HG03175 (cell line): ENCODE measurements around the gene CD200R1L.

ENCODE experiments used
- ATAC-seq: cut with Tn5 transposase; IDR thresholded peaks from one replicate; pipeline ENCODE4 v1.9.1; 2021; ENCODE audit warnings: mild to moderate bottlenecking, moderate library complexity; ENCODE audit not compliant: unreplicated experiment

The CD200R1L gene

DNA sequence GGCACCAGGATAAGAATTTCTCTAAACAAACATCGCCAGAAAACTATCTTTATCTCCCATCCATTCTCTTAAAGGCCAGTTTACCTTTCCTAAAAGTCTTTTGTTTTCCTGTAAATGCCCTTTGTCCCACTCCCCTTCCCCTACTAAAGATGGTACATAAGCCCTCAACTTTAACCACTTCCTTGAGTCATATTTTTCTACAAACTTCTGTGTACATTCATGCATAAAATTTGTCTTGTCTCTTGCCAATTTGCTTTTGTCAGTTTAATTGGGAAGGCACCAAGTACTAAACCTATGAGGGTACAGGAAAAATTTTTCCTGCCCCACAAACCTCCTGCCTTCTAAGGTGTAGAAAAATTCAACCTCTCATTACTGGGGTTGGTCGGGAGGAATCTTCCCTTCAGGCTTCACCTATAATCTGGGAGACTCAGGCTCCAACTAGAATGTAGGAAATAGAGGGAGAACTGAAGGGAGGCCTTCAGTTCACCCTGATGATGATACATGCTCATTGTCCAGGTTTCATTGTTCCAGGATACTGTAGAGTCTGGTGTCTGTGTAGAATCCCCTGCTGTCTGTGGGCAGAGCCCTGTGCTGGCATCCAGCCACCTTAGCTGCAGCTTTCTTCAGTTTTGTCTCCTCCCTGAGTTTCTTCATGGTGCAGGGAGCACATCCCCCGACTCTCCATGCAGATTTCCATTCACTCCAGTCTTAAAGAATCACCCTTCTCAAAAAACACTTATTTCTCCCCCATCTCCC lies 53.2 kb downstream of the CD200R1L start:
- ATAC-seq: no peak

DNA sequence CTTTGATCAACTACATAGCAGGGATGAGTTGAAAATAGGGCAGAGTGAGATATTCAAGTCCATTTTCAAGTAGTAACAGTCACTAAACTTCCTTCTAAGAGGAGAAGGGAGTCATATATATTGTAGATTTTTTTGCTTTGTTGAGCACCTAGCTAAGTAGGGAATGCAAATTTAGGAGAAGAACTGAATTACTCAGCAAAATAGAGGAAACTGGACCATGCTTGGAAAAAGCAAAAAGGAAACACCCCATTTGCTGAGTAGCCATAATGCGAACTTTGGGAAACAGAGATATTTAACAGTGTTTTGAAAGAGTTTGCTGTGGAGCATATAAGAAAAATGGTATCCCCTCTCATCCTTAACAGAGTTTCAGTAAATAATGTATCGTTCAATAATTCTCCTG lies 54.9 kb downstream of the CD200R1L start:
- ATAC-seq: no peak

GRCh38 chr3:112789787-112790186 lies 56.9 kb downstream of the CD200R1L start:
- ATAC-seq: no peak

DNA sequence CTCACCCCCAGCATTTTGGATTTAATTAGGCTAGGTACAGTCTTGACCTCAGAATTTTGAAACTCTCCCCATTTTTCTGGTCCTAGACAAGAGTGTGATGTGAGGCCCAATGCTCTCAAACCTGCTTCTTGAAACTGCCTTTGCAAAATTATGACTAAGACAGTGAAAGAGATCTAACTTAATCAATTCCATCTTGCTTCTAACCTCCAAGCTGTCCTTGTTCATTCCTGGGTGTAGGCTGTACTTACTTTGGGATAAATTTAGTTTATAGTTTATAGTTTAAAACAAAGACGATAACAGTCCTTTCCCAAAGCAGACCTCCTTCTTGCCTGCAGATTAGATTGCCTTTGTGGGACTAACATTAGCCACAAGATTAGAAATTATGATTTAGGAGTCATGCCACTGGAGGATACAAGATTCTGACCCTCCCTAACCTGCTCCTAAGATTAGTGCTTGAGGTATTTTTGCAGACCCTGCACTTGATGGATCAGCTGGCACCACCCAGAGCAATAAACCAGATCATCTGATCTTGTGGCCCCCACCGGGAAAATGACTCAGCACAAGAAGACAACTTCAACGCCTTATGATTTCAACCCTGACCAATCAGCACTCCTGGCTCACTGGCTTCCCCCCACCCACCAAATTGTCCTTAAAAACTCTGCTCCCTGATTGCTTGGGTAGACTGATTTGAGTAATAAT lies 59.6 kb downstream of the CD200R1L start:
- no peak for ATAC-seq

DNA sequence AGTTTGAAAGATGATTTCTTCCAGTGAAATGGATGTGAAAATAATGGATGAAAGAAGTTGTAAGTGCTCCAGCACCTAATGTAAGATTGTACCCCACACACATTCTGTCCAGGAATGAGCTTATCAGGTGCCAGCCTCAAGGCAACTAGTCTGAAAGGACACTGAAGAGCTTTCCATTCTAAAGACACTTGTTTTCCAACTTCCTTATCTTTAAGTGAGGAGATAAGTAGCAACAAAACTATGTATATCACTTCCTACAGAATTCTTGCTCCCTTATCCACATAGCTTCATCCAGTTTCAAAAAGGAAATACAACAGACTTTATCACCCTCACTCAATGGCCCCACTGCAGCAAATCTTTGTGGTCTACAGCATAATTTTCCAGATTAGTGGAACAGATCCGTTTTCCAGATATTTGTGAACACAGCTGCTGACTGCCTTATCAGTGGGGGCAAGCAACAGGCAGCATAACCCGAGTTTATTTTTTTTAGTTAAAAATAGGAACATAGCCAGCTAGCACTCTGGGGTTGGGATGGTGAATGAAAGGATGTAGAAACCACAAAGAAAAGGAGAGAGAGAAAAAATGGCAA lies 60.6 kb downstream of the CD200R1L start:
- ATAC-seq: no peak

- ATAC-seq: no peak
These were observed 61.2 kb downstream of the CD200R1L start for GRCh38 chr3:112785321-112786001.

DNA sequence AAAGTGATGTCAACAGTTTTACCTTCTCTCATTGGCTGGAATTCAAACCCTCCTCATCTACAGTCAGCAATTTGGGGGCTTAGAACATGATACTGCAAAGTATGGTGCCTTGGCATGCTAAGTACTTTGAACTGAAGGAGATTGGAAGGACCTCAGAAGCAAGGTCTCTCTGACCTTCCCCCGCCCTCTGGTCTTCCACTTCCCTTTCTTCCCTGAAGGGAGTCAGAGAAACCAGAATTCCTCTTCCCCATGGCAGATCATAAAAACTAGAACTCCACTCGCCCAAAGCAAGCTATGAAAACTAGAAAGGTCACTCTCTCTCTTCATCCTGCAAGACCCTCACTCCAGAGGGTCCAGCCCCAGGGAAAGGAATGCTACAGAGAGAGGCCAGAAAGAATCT lies 64.2 kb downstream of the CD200R1L start:
- no peak for ATAC-seq

- ATAC-seq: no peak
These were observed 65.1 kb downstream of the CD200R1L start for GRCh38 chr3:112781599-112781998.

DNA sequence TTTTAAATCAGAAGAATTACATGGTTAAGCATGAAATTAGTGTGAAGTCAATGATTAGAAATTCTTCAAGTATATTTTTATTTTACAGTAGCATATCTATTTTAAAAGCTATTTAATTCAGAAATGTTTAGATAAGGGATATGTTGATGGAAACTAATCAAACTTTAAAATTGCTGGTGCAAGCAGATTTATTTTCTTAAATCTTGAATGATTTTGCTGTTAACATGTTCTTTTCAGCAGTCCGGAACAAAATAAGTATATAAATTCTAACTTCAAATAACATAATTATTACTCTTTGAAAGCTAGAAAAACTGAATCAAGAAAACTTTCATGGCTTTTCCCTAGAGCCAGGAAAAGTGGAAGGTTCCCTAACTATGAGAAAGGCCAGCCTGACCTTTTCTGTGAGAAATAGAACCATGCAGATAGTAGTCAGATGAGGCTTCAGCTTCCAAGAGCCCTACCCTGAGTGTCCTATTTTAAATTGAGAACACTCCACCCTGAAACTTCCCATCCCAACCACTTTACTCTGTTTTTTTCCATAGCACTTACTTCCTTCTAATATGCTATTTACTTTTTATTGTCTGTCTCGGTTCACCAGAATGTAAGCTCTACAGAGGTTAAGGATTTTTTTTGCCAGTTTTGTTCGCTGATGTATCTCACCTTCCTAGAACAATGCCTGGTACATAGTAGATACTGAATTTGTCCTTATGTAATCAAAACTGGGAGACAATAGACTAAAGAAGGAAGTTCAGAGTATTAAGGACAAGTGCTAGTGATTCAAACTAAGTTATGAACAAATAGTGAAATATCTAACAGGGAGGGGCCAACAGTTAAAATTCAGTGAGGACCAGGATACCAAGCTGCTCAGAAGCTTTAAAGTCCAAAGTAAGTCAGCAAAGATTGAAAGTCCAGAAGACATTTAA lies 66.8 kb downstream of the CD200R1L start:
- no peak for ATAC-seq

DNA sequence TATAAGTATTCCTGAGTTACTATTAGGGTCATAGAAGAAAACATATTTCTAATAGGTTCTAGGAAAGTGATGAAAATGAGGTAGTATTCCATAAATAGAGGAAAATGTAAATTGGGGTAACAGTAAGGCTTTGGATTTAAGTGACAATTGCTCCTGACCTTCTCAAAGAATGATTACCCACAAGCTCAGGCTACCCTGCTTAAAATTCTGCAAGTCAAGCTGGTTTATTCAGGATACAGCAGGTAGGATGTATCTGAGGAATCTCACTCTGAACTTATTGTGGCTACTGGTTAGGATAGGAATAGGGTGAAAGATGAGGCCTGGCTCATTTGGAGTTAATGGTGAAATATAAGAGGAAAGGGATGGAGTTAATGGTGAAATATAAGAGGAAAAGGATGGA lies 67.7 kb downstream of the CD200R1L start:
- ATAC-seq: no peak

DNA sequence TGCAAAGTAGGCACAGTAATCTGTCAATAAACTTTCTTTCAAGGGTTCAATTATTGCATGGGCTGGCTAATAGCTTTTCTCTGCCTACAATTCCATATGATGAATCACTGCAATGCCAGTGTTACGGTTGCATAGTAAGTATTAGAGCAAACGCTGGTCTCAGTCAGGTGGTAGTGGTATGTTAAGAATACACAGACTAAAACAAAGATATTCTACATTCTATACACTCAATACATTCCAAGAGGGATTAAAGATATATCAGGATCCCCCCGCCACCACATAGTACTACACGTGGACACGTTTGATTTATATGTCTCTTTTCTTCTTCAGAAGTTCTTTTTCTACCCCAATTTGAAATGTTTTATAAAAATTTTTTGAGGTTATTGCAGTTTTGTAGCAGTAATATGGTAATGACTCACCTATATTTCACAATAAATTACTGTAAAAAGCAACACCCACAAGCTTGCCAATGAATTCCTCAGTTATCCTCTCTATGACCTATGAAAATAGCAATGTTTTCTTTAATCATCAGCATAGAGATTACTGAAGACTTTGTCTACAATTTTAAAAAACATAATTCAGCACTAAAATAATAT lies 68.2 kb downstream of the CD200R1L start:
- ATAC-seq: no peak

GRCh38 chr3:112777811-112778210 lies 68.9 kb downstream of the CD200R1L start:
- ATAC-seq: no peak

- no peak for ATAC-seq
These were observed 69.8 kb downstream of the CD200R1L start for GRCh38 chr3:112776836-112777235.

- ATAC-seq: peak; percentile 55
These were observed 70.7 kb downstream of the CD200R1L start for GRCh38 chr3:112776000-112776399.

- no peak for ATAC-seq
These were observed 71.5 kb downstream of the CD200R1L start for GRCh38 chr3:112775011-112775742.

GRCh38 chr3:112774293-112774926 lies 72.3 kb downstream of the CD200R1L start:
- no peak for ATAC-seq

DNA sequence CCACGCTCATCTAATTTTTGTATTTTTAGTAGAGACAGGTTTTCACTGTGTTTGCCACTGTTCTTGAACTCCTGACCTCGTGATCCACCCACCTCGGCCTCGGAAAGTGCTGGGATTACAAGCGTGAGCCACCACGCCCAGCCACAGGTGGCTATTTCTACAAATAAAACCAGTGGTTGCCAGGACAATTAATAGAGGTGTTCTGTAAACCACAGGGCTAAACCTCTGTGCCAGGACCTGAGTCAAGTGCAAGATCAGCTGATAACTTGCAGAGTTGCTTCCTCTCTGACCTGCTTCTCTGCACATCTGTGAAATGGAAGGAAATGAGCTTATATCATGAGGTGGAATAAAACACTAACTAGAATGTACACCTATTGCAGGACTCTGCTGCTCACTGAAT lies 72.8 kb downstream of the CD200R1L start:
- peak; percentile 68 for ATAC-seq

DNA sequence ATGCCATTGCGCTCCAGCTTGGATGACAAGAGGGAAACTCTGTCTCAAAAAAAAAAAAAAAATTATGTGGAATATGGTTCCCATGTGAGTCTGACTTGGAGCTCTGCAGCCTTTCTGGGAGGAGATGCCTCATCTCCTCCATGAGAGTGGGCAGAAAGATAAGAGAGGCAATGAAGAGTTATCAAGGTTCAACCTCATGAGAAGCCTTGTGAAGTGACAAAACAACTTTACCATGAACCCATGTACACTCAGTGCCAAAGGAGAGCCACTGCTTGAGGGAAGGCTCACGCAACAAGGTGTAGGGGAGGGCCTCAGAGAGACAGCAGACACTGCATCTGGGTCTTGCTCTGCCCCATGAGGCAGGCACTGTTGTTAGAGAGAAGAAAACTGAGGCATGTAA lies 75.7 kb downstream of the CD200R1L start:
- ATAC-seq: no peak

DNA sequence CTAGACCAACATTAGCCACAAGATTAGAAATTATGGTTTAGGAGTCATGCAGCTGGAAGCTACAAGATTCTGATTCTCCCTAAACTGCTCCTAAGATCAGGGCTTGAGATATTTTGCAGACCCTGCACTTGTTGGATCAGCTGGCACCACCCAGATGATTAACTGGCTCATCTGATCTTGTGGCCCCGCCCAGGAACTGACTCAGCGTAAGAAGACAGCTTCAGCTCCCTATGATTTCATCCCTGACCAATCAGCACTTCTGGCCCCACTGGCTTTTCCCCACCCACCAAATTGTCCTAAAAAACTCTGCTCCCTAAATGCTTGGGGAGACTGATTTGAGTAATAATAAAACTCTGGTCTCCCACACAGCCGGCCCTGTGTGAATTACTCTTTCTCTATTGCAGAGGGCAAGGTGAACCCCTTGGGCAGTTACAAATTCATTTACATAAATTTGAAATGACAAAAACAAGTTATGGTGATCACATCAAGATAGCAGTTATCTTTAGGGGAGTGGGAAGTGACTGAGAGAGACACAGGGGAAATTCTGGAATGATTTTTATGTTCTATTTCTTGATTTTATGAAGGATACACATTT lies 76.5 kb downstream of the CD200R1L start:
- ATAC-seq: no peak
